Measurements from ENCODE around the gene PCSK5. TPM values are rescaled to one million over a fixed set of nuclear protein-coding genes. Genes with fewer than 3 reads are reported as not detected.

PCSK5 gene
- total RNA-seq, 2 donors from 2014 or later = 2.4 to 32.2 TPM

- WGBS = 82% methylated on average over 6 of the region's 6 CpGs
- TF ChIP-seq POLR2A (IDR thresholded peaks at IDR 0.05) = no peak
- no peak for TF ChIP-seq POLR2AphosphoS5 (IDR thresholded peaks at IDR 0.05)
- no peak for TF ChIP-seq CTCF (IDR thresholded peaks at IDR 0.05)
- intact Hi-C loops (cut with DNase I) = no loop called here
- H3K9me3 ChIP-seq = no peaks in the 10 kb centered on the region
- H3K27ac ChIP-seq = no peak overlapping the region
- H3K36me3 ChIP-seq = no peaks in the 10 kb centered on the region
- H3K27me3 ChIP-seq (replicated peaks; ENCODE audit: insufficient read depth) = no peaks in the 10 kb centered on the region
- no peak for DNase-seq (ENCODE audit: low spot score)
- H3K4me3 ChIP-seq = no peak overlapping the region
- H3K4me1 ChIP-seq (replicated peaks) = no peaks in the 10 kb centered on the region
Measured at GRCh38 chr9:75990576-75991304, 100.3 kb downstream of the PCSK5 start.

GRCh38 chr9:75992482-75993206 lies 102.2 kb downstream of the PCSK5 start:
- H3K27me3 ChIP-seq (replicated peaks; ENCODE audit: insufficient read depth) = no peaks in the 10 kb centered on the region
- DNase-seq (ENCODE audit: low spot score) = no peak
- no peak overlapping the region for H3K27ac ChIP-seq
- intact Hi-C loops (cut with DNase I) = no loop called here
- TF ChIP-seq POLR2AphosphoS5 (IDR thresholded peaks at IDR 0.05) = no peak
- TF ChIP-seq CTCF (IDR thresholded peaks at IDR 0.05) = no peak
- no peak for TF ChIP-seq POLR2A (IDR thresholded peaks at IDR 0.05)
- WGBS = 88% methylated on average over 8 of the region's 8 CpGs
- no peaks in the 10 kb centered on the region for H3K36me3 ChIP-seq
- H3K4me1 ChIP-seq (replicated peaks) = no peaks in the 10 kb centered on the region
- H3K9me3 ChIP-seq = no peaks in the 10 kb centered on the region
- H3K4me3 ChIP-seq = no peak overlapping the region

- Histone ChIP-seq H3K36me3 (no peaks in the 10 kb centered on the region), H3K4me3 (no peak overlapping the region), H3K27me3 (replicated peaks; ENCODE audit: insufficient read depth) (no peaks in the 10 kb centered on the region), H3K27ac (no peak overlapping the region), H3K4me1 (replicated peaks) (no peaks in the 10 kb centered on the region), H3K9me3 (no peaks in the 10 kb centered on the region)
- no peak for DNase-seq (ENCODE audit: low spot score)
- WGBS = 86% methylated on average over 3 of the region's 3 CpGs
- intact Hi-C loops (cut with DNase I) = no loop called here
- no peak for TF ChIP-seq POLR2A (IDR thresholded peaks at IDR 0.05)
Measured at GRCh38 chr9:75993434-75993833, 103.0 kb downstream of the PCSK5 start.

GRCh38 chr9:75995066-75995465 lies 104.6 kb downstream of the PCSK5 start:
- intact Hi-C loops (cut with DNase I) = no loop called here
- Histone ChIP-seq H3K4me1 (replicated peaks) (no peaks in the 10 kb centered on the region), H3K36me3 (no peaks in the 10 kb centered on the region), H3K4me3 (no peak overlapping the region), H3K27me3 (replicated peaks; ENCODE audit: insufficient read depth) (no peaks in the 10 kb centered on the region), H3K9me3 (no peaks in the 10 kb centered on the region), H3K27ac (no peak overlapping the region)
- DNase-seq (ENCODE audit: low spot score) = no peak
- TF ChIP-seq POLR2A (IDR thresholded peaks at IDR 0.05) (no peak), CTCF (IDR thresholded peaks at IDR 0.05) (no peak), POLR2AphosphoS5 (IDR thresholded peaks at IDR 0.05) (no peak)

GRCh38 chr9:75996726-75997125 lies 106.3 kb downstream of the PCSK5 start:
- no peak for TF ChIP-seq CTCF (IDR thresholded peaks at IDR 0.05)
- no peak for TF ChIP-seq POLR2A (IDR thresholded peaks at IDR 0.05)
- TF ChIP-seq POLR2AphosphoS5 (IDR thresholded peaks at IDR 0.05) = no peak
- Histone ChIP-seq H3K36me3 (no peaks in the 10 kb centered on the region), H3K4me3 (no peak overlapping the region), H3K9me3 (no peaks in the 10 kb centered on the region), H3K27ac (no peak overlapping the region), H3K4me1 (replicated peaks) (no peaks in the 10 kb centered on the region), H3K27me3 (replicated peaks; ENCODE audit: insufficient read depth) (no peaks in the 10 kb centered on the region)
- no peak for DNase-seq (ENCODE audit: low spot score)
- intact Hi-C loops (cut with DNase I) = no loop called here

Measured in prostate gland (tissue), 2 donors.